GM18511 (cell line): ENCODE results near the gene CDC34.

Source experiments
- ATAC-seq: cut with Tn5 transposase; IDR thresholded peaks from one replicate; pipeline ENCODE4 v1.9.1; 2021; ENCODE audit warnings: mild to moderate bottlenecking, moderate library complexity; ENCODE audit not compliant: unreplicated experiment

CDC34 gene

DNA sequence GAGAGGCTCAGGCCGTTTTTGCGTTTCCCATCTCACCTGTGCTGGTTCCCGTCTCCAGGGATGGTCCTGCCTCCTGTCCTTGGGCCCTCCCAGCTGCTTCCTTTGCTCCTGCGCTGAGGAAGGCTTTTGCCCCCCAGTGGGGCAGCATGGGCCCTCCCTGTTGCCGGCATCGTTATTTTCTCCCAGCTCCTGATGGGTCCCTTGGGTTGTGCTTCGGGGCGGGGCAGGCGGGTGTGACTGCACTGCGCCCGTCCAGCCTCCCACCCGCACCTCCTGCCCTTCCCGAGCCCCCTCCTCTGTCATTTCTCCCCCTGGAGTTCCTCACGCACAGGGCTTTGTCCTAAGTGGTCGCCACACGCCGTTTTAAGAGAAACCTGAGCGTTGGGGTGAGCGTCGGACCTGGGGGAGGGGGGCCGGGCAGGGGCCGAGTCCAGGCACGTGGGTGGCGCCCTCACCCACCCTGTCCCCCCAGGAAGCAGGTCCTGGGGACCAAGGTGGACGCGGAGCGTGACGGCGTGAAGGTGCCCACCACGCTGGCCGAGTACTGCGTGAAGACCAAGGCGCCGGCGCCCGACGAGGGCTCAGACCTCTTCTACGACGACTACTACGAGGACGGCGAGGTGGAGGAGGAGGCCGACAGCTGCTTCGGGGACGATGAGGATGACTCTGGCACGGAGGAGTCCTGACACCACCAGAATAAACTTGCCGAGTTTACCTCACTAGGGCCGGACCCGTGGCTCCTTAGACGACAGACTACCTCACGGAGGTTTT lies 9.5 kb downstream of the CDC34 start:
- ATAC-seq = no peak

DNA sequence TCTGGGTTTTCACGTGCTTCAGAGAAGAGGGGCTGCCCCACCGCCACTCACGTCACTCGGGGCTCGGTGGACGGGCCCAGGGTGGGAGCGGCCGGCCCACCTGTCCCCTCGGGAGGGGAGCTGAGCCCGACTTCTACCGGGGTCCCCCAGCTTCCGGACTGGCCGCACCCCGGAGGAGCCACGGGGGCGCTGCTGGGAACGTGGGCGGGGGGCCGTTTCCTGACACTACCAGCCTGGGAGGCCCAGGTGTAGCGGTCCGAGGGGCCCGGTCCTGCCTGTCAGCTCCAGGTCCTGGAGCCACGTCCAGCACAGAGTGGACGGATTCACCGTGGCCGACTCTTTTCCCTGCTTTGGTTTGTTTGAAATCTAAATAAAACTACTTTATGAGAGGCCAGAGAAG lies 10.1 kb downstream of the CDC34 start:
- no peak for ATAC-seq

DNA sequence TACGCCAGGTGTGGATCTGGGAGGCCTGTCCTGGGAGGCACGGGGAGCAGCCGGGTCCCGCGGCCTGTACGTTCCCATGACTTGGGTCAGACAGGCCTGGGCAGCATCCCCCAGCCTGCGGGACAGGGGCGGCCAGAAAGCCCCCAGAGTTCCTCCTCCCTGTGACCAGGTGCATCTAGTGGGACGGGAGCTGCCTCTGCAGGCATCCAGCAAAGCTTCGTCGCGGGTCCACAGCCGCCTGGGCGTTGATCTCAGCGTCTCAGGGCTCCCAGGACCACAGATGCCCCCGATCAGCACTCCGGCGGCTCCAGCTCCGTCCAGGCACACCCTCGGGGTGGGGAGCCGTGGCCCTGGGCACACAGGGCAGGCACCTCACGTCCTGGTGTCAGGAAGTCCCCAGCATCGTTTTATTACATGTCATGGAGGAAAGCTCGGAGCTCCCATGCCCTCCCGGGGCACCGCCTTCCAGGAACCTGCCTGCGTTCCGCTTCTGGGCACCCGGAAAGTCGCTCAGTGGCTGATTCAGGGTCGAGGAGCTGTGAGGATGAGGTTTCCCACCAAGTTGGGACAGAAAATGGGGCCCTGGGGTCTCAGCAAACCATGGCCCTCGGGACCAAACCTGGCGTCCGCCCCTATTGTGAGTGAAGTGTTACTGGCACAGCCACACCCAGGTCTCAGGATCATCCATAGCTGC lies 10.8 kb downstream of the CDC34 start:
- ATAC-seq = no peak

DNA sequence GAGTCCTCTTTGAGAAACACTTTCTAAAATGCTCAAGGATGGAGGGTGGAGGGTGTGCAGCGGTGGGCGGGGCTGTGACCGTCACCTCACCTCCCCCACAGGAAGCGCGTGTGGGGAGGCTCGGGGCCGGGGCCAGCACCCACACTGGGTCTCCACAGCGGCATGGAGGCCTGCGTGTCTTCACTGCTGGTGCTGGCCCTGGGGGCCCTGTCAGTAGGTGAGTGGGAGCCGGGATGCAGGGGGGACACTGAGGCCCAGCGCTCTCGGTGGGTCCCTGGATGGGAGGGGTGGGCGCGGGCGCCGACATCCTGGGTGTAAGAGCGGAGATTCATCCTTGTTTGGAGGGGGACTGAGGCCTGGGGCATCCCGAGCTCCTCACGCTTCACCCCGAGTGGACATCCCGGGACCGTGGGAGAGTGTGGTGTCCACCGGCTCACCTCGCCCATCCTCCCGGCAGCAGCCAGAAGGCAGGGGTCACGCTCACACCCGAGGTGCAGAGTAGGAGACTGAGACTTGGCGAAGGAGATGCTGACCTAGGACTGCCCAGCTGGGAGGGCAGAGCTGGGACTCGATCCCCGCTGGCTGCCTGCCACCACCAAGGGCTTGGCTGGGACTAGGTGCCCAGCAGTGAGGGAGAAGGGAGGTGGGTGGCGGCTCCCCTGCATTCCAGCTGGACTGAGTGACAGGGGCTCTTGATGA lies 12.5 kb downstream of the CDC34 start, which contains the start of gene GZMM:
Gene GZMM (plus strand): TSS at position 144 of the 699 bp plus-strand sequence. CDS start 19 bp downstream, at position 163.
- ATAC-seq = no peak

DNA sequence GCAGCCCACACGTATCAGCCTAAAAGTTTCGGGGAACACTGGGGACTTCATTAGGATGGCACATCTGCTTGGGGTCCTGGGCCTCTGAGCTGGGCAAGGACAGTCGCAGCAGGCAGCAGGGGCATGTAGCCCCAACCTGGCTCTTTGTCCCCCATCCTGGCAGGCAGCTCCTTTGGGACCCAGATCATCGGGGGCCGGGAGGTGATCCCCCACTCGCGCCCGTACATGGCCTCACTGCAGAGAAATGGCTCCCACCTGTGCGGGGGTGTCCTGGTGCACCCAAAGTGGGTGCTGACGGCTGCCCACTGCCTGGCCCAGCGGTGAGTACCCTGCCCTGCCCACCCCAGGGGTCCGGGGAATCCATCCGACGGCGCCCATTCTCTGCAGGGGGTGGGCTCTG lies 15.6 kb downstream of the CDC34 start:
- ATAC-seq = no peak

DNA sequence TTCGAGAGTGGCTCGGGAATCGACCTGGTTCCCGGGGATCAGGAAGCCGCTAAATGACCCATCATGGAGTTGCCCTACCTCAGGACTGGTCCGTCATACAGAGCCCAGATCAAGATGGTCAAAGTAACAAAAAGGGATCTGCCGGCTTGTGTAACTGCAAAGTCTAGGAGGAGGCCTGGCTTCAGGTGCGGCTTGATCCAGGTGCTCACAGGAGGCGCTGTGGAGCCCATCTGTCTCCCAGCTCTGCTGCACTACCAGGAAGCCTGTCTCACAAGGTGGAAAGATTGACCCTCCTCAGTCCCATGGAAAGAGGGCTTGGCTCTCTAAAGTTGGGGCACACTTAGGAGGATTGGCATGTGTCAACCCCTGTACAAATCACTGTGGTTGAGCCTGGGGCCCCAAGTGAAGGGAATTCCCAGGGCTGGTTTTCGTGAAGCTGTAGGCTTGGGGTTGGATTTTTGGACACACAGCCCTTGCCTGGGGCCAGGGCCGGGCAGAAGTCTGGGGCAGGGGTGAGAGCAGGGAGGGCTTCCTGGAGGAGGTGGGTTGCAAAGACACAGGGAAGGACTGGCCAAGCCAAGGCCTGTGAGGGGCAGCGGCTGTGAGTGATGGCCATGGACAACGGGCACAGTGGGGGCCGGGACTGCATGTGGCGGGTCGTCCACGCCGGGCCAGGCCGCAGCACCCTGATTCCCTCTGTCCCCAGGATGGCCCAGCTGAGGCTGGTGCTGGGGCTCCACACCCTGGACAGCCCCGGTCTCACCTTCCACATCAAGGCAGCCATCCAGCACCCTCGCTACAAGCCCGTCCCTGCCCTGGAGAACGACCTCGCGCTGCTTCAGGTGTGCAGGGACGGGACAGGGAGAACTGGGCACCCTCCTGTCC lies 16.5 kb downstream of the CDC34 start:
- no peak for ATAC-seq

DNA sequence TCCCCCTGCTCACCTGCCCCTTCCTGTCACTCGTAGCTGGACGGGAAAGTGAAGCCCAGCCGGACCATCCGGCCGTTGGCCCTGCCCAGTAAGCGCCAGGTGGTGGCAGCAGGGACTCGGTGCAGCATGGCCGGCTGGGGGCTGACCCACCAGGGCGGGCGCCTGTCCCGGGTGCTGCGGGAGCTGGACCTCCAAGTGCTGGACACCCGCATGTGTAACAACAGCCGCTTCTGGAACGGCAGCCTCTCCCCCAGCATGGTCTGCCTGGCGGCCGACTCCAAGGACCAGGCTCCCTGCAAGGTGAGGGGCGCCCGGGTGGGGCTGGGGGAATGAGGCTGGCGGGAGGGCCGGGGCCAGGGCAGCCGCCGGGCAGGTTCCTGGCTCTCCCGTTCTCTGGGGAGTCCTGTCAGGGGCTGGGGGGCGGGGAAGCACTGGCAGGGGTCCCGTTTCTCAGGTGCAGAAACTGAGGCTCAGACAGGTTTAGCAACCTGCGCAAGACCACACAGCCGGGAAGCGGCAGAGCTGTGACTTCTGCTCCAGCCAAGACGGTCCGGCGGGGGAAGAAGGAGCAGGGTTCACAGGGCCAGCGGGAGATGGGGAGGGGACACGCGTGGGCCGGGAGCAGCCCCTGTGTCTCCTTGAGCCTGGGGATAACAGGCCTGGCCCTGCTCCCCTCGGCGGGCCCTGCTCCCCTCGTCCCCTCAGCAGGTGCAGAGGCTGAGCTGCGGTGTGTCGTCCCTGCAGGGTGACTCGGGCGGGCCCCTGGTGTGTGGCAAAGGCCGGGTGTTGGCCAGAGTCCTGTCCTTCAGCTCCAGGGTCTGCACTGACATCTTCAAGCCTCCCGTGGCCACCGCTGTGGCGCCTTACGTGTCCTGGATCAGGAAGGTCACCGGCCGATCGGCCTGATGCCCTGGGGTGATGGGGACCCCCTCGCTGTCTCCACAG lies 17.6 kb downstream of the CDC34 start:
- no peak for ATAC-seq

DNA sequence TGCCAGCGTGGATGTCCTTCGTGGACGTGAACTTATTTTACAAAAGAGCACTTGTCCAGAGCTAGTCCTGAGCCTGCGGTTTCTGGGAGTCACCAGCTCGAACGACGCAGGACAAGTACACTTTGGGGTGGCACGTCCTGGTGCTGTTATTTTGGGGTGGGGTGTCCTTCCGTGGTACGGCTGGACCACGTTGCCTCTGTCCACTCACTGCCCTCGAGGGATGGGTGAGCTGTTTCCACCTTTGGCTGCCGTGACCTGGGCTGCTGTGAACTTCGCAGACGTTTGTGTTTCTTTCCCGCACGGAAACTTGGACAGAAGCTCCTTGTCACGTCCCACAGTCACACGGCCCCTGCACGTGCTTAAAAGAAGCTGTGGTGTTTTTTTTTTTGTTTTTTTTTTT lies 23.3 kb downstream of the CDC34 start:
- no peak for ATAC-seq

DNA sequence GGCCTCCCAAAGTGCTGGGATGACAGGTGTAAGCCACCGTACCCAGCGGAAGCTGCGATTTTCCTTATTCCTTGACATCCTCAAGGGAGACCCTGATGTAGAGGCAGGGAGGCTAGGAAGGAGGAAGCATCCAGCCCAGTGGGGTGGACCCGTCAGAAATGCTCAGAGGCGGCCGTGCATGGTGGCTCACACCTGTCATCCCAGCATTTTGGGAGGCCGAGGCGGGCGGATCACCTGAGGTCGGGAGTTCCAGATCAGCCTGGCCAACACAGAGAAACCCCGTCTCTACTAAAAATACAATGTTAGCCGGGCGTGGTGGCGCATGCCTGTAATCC lies 23.9 kb downstream of the CDC34 start:
- no peak for ATAC-seq

DNA sequence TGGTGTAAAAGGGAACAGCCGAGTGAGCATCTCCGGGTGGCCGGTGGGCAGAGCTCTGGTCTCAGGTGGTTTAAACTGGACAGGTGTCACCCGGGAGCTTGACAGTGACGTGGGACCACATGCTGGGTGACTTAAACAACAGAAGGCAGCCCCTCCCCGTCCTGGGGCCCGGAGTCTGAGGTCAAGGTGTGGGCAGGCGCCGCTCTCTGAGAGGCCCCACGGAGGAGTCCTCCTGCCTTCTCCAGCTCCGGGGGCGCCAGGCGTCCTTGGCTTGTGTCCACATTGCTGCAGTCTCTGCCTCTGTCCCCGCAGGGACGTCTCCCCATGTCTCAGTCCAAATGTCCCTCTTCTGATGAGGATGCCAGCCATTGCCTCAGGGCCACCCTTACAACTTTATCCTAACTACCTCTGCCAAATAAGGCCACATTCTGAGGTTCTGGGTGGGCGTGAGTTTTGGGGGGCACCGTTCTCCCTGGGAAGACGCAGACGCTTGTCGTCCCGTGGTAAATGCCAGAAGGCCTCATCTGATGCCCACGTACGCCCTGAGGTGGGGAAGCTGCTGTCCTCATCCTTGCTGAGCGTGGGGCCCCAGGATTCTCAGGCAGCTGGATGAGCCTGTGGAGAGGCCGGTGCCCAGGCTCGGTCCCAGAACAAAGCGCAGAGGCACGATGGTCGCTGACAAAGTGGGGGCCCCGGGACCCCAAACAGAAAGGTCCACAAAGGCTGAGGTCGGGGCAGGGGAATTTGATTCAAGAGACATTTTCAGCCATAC lies 25.2 kb downstream of the CDC34 start:
- no peak for ATAC-seq

DNA sequence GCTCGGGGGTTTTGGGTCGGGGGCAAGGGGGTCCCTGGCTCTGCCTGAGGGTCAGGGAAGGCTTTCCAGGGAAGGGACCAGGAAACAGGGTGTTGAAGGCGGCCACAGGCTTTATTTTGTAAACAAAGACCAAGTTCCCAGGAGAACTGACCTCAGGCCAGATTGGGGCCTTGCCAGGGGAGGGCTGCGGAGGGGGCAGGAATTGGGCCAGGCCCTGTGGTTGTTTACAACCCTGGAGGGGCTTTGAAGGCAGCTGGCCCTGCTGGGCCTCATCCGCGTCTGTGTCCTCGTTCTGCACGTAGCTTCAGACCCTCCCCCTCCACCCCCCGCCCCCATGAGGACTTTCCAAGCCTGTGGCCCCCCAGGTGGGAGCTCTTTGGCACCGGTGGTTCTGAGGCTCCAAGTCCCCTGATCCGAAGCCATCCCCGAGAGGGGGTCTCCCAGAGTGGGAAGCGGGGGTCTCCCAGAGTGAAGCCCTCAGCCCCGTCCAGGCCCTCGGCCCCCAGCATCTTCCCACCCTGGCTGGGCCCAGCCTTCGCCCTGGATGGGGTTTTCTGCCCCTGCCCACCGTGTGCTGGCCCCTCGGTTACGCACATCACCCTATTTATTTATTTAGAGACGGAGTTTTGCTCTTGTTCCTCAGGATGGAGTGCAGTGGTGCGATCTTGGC lies 27.3 kb downstream of the CDC34 start:
- ATAC-seq = no peak

DNA sequence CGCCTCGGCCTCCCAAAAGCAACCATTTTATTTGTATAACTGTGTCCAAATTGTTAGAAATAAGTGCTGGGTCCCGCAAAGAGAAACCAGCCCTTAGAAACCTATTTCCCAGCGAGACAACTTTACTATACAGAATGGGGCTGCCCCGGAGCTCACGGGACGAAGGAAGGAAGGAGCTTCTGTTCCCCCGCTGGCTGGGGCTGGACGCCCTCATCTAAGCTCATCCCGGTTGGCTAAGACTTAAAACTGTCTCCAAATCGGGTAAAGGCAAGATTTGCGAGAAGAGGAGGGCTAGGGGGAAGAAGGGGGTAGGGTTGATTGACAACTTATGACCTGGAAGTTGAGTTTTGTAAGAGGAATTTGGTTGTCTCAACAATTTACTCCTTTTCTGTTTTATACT lies 28.6 kb downstream of the CDC34 start:
- ATAC-seq = no peak

DNA sequence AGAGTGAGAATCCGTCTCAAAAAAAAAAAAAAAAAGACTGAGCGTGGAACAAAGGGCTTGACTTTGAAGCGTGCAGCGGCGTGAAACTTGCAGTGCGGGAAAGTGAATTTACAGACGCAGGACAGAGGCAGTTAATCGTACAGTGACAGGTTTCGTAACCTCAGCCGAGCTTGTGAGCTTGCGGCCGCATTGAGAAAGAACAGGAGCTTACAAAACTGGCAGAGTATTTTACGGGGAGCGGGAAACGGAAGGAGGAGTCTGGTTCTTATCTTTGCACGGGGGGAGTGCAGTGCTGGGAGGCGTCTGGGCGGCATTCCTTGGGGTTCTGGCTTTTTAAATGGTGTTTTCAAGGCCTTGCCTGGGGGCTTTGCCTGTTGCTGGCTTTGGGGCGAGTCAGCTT lies 34.8 kb downstream of the CDC34 start:
- no peak for ATAC-seq

DNA sequence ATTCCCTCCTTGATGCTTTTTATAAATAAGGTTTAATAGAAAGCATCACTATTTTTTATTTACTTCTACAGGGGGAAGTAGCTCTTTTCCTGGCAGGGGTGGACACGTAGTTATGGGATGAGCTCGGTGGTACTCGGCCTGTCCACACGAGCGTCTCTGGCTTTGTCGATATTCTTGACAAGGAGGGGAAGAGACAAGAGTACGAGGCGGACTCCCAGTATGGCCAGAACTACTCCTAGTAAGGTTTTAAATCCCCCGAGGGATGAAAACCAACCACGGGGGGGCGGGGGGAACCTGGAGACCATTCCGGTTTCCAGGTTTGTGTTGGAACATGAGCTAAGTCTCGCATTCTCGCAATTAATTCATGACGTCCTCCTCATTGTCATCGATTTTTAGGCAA lies 35.3 kb downstream of the CDC34 start:
- ATAC-seq = no peak

DNA sequence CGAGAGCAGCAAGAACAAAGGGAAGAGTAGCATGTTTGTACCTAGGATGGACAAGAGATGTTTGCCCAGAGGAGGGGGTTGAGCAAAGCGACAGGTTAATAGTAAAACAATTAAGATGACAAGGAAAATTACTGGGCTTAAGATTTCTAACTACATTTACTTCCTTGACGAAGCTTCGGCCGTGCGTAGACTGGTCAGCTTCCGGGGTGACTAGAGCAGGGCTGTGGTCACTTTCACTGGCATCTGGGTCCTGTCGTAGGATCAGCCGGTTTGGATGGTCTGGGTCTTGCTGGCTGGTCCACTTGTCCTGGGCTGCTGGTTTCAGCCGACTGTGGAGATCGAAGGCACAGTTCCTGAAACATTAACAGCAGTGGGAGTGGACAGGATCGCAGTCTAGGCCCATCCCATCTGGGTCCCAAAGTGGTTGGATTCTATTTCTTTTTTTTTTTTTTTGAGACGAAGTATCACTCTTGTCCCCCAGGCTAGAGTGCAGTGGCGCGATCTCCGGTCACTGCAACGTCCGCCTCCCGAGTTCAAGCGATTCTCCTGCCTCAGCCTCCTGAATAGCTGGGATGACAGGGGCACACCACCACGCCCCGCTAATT lies 35.8 kb downstream of the CDC34 start:
- no peak for ATAC-seq

DNA sequence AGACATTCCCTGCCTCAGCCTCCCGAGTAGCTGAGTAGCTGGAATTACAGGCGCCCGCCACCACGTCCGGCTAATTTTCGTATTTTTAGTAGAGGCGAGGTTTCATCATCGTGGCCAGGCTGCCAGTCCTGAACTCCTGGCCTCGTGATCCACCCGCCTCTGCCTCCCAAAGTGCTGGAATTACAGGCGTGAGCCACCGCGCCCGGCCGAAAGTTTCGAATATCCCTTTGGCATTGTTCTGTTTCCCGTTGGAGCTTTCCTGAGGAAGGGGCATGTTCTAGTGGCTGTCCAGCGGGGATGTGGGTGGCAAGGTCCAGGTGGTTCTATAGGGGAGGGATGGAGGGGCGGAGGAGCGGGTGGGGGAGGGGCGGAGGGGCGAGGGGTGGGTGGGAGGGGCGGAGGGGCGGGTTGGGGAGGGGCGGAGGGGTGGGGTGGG lies 38.7 kb downstream of the CDC34 start:
- no peak for ATAC-seq

DNA sequence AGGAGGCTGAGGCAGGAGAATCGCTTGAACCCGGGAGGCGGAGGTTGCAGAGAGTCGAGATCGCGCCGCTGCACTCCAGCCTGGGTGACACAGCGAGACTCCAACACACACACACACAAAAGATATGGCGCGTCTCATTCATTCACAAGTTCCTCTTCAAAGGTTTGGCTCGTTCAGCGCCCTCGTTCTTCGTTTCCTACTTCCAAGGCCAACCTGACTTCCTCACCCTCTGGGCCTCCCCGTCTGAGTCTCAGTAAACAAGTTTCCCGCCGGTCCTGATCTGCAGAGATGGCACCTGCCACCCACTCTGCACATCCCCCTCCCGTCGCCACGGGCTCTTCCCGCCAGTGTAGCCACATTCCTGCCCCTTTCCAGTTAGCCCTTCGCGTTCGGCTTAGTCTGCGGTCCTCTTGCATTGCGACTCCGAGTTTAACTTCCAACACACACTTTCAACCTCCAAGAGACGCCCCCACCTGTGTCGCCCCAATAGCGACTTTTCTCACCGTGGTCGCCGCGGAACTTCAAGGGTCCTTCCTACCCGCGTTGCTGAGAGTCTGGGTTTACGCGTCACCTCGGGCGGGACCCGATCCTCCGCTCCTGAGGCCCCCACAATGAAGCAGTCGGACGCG lies 39.5 kb downstream of the CDC34 start:
- ATAC-seq = no peak

DNA sequence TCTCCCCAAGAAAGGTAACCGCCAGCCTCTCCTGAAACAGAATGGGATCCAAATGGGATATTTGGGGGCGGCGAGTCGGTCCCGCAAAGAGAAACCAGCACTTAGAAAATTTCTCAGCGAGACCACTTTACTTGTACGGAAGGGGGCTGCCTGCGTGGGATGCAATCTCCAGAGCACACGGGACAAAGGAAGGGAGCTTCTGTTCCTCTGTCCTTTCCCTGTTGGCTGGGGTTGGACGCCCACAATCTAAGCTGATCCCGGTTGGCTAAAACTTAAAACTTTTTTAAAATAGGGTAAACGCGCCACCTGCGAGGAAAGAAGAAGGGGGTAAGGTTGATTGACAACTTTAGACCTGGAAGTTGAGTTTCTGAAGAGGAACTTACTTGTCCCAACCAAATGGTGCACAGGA lies 40.0 kb downstream of the CDC34 start:
- ATAC-seq = no peak
